HG03354 (cell line): Measurements from ENCODE around the gene CNPPD1.
A peak's percentile ranks its signal among the peaks of the same experiment; 100 is the strongest.

Source experiments
- ATAC-seq: cut with Tn5 transposase; IDR thresholded peaks from one replicate; pipeline ENCODE4 v1.9.1; 2021; ENCODE audit warnings: mild to moderate bottlenecking; ENCODE audit not compliant: unreplicated experiment, poor library complexity, severe bottlenecking

CNPPD1 gene

DNA sequence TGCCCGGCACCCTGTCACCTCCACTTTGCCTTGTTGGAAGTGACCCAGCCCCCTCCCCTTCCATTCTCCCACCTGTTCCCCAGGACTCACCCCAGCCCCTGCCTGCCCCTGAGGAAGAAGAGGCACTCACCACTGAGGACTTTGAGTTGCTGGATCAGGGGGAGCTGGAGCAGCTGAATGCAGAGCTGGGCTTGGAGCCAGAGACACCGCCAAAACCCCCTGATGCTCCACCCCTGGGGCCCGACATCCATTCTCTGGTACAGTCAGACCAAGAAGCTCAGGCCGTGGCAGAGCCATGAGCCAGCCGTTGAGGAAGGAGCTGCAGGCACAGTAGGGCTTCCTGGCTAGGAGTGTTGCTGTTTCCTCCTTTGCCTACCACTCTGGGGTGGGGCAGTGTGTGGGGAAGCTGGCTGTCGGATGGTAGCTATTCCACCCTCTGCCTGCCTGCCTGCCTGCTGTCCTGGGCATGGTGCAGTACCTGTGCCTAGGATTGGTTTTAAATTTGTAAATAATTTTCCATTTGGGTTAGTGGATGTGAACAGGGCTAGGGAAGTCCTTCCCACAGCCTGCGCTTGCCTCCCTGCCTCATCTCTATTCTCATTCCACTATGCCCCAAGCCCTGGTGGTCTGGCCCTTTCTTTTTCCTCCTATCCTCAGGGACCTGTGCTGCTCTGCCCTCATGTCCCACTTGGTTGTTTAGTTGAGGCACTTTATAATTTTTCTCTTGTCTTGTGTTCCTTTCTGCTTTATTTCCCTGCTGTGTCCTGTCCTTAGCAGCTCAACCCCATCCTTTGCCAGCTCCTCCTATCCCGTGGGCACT, 5.8 kb upstream of the CNPPD1 start:
- no peak for ATAC-seq

DNA sequence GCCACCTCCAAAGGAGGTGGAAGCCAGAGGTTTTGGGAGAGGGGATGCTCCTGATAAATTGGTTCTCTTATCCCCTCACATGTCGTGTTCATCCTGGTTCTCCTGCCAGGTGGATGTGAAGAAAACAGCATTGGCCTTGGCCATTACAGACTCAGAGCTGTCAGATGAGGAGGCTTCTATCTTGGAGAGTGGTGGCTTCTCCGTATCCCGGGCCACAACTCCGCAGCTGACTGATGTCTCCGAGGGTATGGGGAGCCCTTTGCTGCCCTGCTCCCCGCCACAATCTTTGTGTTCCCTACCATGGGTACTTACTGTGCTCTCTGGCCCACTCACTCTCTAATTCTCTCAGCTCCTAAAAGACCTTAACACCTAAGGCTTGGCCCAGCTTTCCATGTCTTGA, 4.8 kb upstream of the CNPPD1 start:
- no peak for ATAC-seq

DNA sequence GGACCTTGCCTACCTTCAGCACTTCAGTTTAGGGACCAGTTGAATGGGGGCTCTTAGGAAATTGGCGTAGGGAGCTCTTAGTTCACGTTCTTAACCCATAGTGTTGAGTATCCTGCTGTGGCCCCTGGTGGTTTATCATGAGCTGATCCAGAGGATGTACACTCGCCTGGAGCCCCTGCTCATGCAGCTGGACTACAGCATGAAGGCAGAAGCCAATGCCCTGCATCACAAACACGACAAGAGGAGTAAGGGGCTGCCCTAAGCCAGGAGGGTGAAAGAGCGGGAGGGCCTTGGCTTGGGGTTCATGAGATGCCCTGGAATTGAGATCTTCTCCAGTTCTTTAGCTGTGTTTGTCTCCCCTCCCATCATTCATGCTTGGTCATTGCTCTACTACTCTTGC, 4.2 kb upstream of the CNPPD1 start:
- no peak for ATAC-seq

DNA sequence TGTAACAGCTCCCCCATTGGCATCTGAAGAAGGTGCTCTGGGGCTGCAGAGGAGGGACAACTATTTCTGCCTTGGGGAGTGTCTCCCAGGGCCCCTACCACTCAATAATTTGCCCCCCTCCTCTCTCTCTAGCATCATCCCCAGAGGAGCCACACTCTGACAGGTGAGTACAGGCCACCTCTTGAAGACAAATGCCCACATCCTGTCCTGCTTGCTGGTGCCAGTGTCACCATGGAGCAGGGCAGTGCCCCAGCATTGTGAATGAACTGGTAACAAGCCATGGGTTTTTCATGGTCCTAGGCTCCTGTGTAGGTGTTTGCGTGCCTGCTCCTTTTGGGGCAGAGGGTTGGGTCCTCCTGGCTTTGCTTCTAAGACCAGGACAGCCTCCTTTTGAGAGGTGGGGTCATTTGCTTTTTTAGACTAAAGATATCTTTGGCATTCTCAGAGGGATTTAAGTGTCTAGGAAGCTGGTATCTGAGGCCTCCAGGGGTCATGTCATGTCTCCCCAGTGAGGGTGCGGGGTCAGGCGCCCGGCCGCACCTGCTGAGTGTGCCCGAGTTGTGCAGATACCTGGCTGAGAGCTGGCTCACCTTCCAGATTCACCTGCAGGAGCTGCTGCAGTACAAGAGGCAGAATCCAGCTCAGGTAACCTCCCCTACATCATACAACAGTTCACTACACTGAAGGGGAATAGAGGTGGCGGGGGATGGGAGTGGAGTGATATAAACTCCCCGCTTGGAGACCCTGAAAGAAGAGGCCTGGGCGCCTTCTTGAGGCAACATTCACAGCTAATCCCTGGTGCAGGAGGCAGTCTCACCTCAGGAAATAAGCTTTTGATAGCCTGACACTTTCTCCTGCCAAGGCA, 3.1 kb upstream of the CNPPD1 start:
- ATAC-seq = no peak

DNA sequence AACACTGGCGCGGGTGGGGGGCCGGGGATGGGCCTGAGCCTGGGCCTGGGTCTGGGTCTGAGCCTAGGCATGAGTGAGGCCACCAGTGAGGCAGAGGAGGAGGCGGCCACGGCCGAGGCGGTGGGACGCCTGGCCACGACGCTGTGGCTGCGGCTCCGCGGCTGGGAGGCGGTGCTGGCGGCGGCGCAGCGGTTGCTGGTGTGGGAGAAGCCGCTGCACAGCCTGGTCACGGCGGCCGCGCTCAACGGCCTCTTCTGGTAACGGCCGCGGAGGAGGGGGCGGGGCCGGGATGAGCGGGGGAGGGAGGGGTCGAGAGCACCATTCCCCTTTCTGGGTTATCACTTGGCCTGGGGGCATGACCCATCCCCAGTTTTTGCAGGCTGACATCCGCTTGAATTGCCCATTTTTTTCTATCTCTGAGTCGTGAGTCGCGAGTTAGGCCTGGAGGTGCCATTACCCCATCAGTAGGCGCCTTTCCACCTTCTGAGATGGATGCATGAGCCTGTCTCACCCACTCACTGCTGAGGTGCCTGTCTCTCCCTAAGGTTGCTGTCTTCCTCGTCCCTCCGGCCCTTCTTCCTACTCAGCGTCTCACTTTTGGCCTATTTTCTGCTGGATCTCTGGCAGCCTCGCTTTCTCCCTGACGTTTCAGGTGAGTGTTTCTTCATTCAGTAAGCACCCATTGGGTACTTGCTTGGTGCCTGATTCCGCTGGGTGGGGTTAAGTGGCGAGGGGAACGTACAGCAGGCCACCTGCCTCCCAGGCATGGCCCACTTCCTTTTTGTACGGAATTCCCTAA, 1.9 kb upstream of the CNPPD1 start:
- peak; percentile 11 for ATAC-seq

DNA sequence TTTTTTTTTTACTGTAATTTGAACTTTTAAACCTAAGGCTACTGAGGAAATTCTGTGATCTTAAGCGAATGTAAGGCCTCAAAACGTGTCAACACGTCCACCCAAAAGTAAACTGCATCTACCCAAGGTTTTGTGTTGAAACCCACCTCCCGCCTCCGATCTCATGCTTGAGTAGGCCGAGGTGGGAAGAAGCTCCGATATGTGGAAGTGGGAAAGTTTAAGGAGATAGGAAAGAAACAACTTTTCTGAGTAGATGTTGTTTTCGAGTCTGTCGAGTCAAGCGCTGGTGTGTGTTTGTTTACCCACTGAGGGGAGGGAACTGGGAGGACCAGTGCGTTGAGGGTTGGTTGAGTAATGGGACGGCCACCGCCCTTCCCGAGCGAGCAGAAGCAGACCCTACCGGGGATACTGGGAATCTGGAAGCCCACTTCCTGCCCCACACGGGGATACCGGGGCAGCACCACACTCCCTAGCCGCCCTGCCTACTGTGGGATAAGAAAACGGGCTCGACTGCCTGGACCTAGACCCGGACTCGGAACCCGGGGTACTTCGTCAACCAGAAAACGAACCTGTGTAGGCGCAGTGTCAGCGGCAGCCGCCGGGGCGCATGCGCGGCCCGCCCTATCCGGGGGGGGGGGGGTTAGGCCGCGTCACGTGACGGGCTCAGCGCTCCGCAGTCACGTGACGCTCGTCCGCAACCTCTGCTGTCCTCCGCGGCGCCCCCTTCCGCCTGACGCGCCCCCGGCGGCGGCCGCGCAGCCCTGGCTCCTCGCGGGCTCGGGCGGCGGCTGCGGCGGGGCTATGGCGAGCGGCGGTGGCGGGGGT, 1.0 kb upstream of the CNPPD1 start, which contains the start of gene RETREG2:
Gene RETREG2 (plus strand): TSS at position 724 of the 825 bp plus-strand sequence. CDS start 78 bp downstream, at position 802.
- peak; percentile 41 for ATAC-seq

DNA sequence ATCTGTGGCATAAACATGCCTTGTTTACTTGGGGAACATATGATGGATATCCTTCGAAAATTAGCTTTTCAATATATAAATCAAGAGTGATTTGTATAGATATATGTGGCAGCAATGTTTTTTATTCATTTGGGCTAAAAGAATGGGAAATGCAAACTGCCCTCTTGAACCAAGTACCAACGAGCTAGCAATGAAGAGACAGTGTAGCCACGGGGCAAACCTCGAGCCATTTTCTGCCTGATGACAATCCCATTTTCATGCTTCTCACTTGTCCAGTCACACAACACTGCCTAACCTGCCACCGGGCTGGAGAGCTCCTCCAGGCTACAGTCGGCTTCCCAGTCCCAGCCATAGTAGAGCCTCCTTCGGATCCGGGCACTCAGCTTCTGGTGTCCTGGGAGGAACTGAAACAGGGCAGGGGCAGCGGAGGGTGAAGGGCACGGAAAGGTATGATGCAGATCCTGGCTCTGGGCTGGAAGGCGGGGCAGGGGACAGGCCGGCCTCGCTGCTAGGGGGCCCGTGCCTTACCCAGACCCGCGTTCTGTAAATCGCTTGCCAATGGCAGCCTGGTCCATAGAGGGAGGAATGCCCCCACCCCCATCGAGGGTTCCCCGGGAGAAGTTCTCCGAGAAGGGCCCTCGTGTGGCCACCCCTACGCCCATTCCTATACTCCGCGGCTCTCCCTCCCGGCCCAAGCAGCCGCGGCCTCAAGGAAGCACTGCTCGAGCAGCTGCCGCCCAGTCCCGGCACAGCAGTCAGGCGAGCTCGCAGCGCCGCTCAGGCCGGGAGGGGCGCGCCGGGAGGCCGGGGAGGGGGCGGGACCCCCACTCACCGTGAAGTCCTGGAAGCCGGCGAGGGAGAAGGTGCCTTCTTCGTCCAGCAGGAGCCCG, 552 bp downstream of the CNPPD1 start:
- ATAC-seq = peak; percentile 36

DNA sequence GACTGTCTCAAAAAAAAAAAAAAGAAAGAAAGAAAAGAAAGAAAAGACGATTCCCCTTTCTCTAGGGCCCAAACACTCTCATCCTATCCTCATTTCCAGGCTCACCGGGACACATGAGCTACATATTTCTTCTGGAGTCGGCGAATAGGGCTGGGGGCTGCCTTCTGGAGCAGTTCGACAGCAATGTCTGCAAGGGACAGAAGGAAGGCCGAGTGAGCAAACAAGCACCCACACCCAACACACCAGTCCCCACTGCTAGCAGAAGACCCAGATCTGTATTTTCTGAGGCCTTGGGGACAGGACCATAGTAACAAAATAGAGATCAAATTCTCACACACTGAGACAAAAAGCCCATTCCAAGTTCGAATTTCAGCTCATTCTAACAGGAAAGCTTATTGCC, 1.2 kb downstream of the CNPPD1 start:
- no peak for ATAC-seq

DNA sequence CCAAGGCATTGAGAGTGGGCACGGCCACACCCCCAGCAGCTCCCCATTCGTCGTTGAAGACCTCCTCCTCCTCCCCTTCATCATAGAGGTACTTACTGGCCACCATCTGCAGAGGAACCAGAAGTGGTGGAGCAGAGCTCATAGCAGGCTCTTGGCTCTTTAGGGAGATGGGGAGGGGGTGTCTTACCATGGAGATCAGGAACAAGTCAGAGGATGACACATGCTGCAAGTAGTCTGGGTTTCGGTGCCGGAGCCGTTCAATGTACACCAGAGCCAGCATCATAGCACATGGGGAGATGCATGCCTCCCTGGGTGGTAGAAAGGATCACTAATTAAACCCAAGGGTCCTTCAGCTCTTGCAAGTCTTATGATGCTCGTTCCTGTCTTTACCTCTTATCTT, 1.9 kb downstream of the CNPPD1 start:
- no peak for ATAC-seq

DNA sequence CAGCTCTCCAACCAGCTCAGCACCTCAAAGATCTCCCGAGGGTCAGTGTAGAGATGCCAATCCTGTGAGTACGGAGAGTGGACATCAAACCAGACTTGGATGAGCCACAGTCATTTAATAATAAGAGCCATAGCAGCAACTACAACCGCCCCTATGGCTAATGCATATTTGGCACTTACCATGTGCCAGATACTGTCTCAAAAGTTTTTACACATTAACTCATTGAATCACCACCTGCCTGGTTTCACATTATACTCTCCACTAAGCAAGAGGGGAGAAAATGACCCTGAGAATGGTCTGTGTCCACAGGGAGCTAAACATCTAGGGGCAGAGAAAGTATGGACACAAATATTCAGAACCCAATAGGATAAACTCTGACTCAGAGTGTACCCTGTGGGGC, 2.6 kb downstream of the CNPPD1 start:
- ATAC-seq = no peak

DNA sequence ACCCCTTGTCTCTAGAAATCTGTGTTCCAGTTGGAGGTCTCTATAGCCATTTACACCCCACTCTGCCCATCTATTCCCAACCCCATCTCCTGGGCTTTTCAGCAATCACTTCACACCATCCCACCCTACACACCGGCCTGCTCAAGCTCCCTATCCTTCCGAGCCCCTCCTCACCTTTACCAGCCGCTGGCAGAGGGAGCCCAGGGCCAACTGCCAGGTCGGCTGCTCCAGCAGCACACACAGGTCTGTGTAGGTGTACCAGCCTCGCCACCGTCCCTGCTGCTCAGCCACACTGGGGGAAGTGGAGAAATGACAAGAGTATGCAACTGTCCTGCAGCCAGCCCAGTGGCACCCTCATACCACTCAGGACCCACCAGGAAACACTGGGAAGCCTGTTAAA, 3.5 kb downstream of the CNPPD1 start:
- no peak for ATAC-seq

DNA sequence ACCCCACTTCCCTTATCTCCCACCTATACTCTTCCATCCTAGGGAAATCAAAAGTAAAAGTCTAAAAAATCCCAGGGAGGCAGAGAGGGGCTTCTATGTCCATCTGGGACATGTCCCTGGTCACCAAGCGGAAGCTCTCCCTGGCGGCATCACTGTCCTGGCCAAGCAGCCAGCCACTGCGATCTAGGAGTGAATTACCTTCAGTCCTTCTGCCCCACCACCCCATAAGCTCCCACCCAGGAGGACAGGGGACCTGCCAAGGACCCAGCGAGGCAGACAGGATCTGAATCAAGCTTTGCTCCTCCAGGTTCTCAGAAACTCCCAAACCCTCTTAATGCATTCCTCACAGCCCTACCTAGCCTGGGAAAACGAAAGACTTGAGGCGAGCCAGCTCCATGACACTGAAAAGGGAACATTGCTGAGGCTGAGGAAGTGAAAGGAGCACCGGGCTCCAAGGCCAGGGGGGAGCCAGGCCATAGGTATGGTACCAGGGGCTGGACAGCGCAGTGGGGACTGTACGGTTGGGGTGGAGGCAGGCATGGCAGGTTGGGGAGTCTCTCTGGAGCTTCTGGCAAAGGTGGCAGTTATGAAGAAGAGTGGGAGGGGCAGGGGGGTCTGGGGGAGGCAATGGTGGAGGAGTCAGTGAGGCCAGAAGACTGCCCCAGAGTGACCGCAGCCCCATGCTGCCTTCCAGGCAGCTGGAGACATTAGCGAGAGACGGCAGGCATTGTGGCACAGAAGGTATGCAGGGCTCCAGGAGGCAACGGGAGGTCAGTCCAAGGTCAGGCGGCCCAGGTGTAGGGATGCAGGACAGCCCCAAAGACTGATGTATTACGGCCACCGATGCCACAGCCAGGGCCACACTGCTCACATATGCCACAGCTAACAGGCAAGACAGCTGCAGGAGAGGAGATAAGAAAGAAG, 4.2 kb downstream of the CNPPD1 start:
- ATAC-seq = no peak

DNA sequence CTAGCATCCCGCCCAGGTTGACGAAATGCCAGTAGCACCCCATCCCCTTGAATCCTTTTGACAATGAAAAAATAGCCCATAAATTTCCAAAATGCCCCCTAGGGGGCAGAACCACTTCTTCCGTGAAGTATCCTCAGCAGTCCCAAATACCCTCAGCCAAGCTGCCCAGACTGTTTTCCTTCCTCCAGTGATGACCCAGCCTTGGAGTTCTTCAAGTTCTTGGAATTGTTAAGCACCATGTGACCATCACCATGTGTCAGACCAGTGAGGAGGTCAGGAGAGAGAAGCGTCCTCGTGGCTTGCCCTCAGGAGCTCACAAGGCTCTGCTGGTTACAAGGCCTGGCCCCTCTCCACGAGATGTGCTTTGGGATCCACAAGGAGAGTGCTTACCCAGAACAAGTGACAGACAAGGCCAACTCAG, 5.5 kb downstream of the CNPPD1 start:
- ATAC-seq = no peak

DNA sequence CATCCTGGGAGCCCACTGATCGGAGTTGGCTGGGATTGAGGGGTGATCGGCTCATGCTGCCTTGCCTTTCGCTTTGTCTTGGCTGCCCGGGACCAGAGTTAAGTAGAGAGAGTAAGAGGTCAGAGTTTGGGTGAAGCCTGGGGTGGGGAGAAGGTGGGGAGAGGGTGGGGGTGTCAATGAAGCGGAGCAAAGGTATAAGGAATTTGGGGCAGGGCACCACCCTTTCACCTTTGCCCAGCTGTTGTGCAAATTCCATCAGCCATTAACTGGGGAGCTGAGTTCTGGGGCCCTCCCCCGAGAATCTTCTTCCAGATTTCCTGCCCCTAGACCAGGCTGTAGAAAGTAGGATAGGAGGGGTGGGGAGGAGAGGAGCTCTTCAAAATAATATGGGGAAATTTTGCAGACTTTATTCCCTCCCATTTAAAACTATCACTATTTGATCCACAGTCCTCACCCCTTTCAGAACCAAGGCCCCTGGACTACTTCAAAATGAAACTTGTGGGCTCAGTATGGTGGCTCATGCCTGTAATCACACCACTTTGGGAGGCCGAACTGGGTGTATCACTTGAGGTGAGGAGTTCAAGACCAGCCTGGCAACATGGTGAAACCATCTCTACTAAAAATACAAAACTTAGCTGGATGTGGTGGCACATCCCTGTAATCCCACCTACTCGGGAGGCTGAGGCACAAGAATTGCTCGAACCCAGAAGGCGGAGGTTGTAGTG, 6.6 kb downstream of the CNPPD1 start, which contains the start of gene SLC23A3:
Gene SLC23A3 (minus strand): TSS at position 100 of the 725 bp plus-strand sequence. CDS start 45 bp downstream, at position 55.
- ATAC-seq = no peak

DNA sequence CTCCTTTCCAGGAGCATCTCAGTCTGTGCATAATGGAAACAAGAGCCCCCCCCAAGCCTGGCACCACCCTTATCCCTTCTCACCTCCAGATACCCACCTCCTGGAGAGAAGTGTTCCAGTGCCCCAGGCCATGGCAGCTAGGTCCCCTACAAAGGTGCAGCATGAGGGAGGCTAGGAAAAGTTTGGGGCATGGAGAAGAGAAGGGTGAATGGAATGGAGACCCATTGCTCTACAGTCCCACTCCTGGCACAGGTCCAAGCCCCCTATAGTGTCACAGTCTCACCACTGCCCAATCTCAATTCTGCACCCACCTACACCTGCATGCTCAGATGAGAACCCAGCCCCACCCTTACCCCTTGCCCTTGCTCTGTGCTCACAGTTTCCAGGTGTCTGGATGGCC, 7.8 kb downstream of the CNPPD1 start:
- ATAC-seq = no peak

DNA sequence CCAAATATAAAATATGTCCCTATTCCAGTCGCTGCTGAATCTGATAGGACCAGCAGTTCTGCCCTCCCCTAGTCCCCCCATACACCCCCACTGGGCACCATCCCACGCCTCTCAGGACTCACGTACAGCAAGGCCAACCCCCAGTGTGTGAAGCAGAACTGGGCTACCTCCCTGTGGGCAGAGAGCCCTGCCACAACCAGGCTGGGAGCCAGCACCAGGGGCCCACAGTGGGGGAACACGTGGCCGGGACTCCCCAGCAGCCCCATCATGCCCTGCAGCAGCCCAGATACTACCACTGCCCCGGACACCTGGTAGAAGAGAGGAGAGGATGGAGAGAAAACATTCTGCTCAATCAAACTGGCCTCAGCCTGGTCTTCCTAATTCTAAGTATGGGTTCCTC, 8.2 kb downstream of the CNPPD1 start:
- no peak for ATAC-seq

DNA sequence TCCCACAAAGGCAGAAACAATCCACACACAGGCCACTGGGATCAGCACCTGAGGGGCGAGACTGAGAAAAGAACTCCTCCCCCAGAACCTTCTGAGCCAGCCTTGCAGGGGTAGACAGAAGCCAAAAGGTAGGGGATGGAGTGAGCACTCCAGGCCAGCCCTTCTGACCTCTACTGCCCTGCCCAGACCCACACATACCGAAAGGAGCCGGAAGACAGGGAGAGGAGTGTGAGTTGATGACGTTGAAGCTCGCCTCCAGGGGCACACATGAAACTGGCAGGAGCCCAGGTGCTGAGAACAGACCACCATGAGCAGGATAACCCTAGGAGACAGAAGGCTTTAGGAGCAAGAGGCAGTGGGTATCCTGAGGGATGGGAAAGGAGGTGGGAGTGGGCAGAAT, 8.7 kb downstream of the CNPPD1 start:
- no peak for ATAC-seq
